GM23248 (cell line): Measurements from ENCODE around the gene LIMS2.

Source experiments
- EZH2 ChIP-seq: fragments of 200-600 bp; sonication (generic); IDR thresholded peaks from 2 replicates; pipeline ENCODE4 v1.6.1; 2018; ENCODE audit warnings: antibody characterized with exemption, mild to moderate bottlenecking; ENCODE audit not compliant: insufficient read depth, poor library complexity, severe bottlenecking
- EZH2phosphoT487 ChIP-seq: fragments of 200-600 bp; sonication (generic); IDR thresholded peaks from 2 replicates; pipeline ENCODE4 v1.6.1; 2018; ENCODE audit warnings: antibody characterized with exemption, moderate library complexity, mild to moderate bottlenecking, low read depth; ENCODE audit not compliant: insufficient read depth

DNA sequence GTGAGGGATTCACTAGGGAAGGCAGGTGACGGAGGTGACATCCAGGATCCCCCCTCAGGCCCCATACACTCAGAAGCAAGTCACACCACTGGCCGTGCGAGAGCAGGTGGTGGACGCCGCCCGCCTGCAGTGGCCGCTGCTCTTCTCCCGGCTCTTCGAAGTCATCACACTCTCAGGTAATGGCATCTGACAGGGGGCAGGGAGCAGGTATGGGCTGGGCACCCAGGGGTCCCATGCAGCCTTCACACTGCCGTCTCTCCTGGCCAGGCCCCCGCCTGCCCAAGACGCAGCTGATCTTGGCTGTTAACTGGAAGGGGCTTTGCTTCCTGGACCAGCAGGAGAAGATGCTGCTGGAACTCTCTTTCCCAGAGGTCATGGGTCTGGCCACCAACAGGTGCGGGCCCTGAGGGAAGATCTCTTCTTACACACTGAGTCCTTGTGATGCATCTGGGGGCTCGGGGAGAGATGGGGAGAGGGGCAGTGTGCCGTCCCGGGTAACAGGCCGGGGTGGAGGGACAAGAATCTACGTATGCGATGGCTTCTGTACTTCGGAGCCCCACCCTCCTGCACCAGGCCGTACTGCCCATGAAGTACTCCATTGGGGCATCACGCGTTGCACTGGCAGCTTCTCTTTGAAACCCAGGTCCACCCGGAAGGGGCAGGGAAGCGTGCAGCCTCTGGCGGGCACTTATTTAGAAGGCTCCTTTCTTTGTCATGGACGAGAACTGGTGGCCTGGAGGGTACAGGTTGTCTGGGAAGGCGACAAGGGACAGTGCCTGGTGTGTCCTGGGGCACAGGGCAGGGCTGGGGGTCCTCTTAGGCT lies 48.2 kb downstream of the LIMS2 start:
- TF ChIP-seq EZH2phosphoT487 (no peak), EZH2 (no peak)
